IPS DF 6.9 (cell line): ENCODE measurements around the gene BBOF1.
A peak's percentile ranks its signal among the peaks of the same experiment; 100 is the strongest.
"Not testable (repeated sequence)": the region's sequence is repeated elsewhere in the genome, so short reads cannot be mapped to it uniquely, and the experiment has no call there.

Source experiments
- DNase-seq: peaks from one replicate; pipeline ENCODE4 v3.0.0-alpha.2; 2013; ENCODE audit warnings: low read depth, low spot score
- H3K27ac ChIP-seq: one replicate; pipeline ENCODE4 v1.5.1; 2013; ENCODE audit warnings: low read length, control low read depth
- H3K27me3 ChIP-seq: 2 replicates; pipeline ENCODE4 v1.6.1; 2013; ENCODE audit warnings: mild to moderate bottlenecking, low read length; ENCODE audit not compliant: control insufficient read depth, insufficient read depth
- H3K36me3 ChIP-seq: 2 replicates; pipeline ENCODE4 v1.6.1; 2013; ENCODE audit warnings: low read length; ENCODE audit not compliant: control insufficient read depth, insufficient read depth
- H3K4me1 ChIP-seq: 2 replicates; pipeline ENCODE4 v1.6.1; 2013; ENCODE audit warnings: low read length; ENCODE audit not compliant: control insufficient read depth, insufficient read depth
- H3K4me3 ChIP-seq: 2 replicates; pipeline ENCODE4 v1.5.1; 2013; ENCODE audit warnings: mild to moderate bottlenecking, low read length
- H3K9me3 ChIP-seq: 2 replicates; pipeline ENCODE4 v1.6.1; 2013; ENCODE audit warnings: low read length, inconsistent platforms; ENCODE audit not compliant: control insufficient read depth, insufficient read depth
- WGBS: extraction: QIAGEN DNeasy Blood & Tissue Kit; methylation state at CpG from one replicate; pipeline ENCODE4 v1.1.7; 2013; ENCODE audit warnings: mixed read lengths, missing lambda C conversion rate; ENCODE audit not compliant: insufficient read length, insufficient coverage; 5-methylcytosine and 5-hydroxymethylcytosine counted together

BBOF1 gene

GRCh38 chr14:73997108-73997943, 21.8 kb upstream of the BBOF1 start:
- Histone ChIP-seq H3K4me1 (no peaks in the 10 kb centered on the region), H3K27me3 (no peaks in the 10 kb centered on the region), H3K4me3 (no peak overlapping the region), H3K36me3 (no peaks in the 10 kb centered on the region), H3K9me3 (no peaks in the 10 kb centered on the region), H3K27ac (no peak overlapping the region)
- DNase-seq, result no peak
- WGBS, result no CpG with 5 or more reads among the region's 1 CpG

GRCh38 chr14:73997944-73998447, 21.2 kb upstream of the BBOF1 start:
- H3K36me3 ChIP-seq, result no peaks in the 10 kb centered on the region
- no peaks in the 10 kb centered on the region for H3K27me3 ChIP-seq
- H3K4me3 ChIP-seq, result no peak overlapping the region
- H3K27ac ChIP-seq, result no peak overlapping the region
- H3K9me3 ChIP-seq, result no peaks in the 10 kb centered on the region
- WGBS, result no CpG with 5 or more reads among the region's 7 CpGs
- H3K4me1 ChIP-seq, result no peaks in the 10 kb centered on the region
- no peak for DNase-seq

- Histone ChIP-seq H3K4me1 (no peaks in the 10 kb centered on the region), H3K4me3 (no peak overlapping the region), H3K36me3 (no peaks in the 10 kb centered on the region), H3K27me3 (no peaks in the 10 kb centered on the region), H3K9me3 (no peaks in the 10 kb centered on the region), H3K27ac (no peak overlapping the region)
- no peak for DNase-seq
- WGBS, result no CpG with 5 or more reads among the region's 2 CpGs
Measured at GRCh38 chr14:73998726-73999125, 20.4 kb upstream of the BBOF1 start.

GRCh38 chr14:74005664-74006063, 13.5 kb upstream of the BBOF1 start:
- DNase-seq, H3K27me3 ChIP-seq, H3K9me3 ChIP-seq, H3K36me3 ChIP-seq, H3K27ac ChIP-seq, H3K4me3 ChIP-seq, H3K4me1 ChIP-seq: not testable (repeated sequence)
- WGBS, result no CpG with 5 or more reads among the region's 3 CpGs

GRCh38 chr14:74008843-74009499, 10.2 kb upstream of the BBOF1 start:
- DNase-seq, result no peak
- H3K9me3 ChIP-seq, result no peaks in the 10 kb centered on the region
- H3K36me3 ChIP-seq, result no peaks in the 10 kb centered on the region
- no peaks in the 10 kb centered on the region for H3K27me3 ChIP-seq
- WGBS, result no CpG with 5 or more reads among the region's 2 CpGs
- H3K4me3 ChIP-seq, result no peak overlapping the region
- no peaks in the 10 kb centered on the region for H3K4me1 ChIP-seq
- no peak overlapping the region for H3K27ac ChIP-seq

- Histone ChIP-seq H3K27me3 (no peaks in the 10 kb centered on the region), H3K27ac (no peak overlapping the region), H3K4me1 (no peaks in the 10 kb centered on the region), H3K4me3 (no peak overlapping the region), H3K36me3 (no peaks in the 10 kb centered on the region), H3K9me3 (no peaks in the 10 kb centered on the region)
- no CpG with 5 or more reads among the region's 1 CpG for WGBS
- no peak for DNase-seq
Measured at GRCh38 chr14:74014299-74014698, 4.8 kb upstream of the BBOF1 start.

GRCh38 chr14:74015176-74015575, 4.0 kb upstream of the BBOF1 start:
- no peaks in the 10 kb centered on the region for H3K27me3 ChIP-seq
- DNase-seq, result no peak
- H3K4me3 ChIP-seq, result no peak overlapping the region
- H3K36me3 ChIP-seq, result no peaks in the 10 kb centered on the region
- no peak overlapping the region for H3K27ac ChIP-seq
- H3K4me1 ChIP-seq, result no peaks in the 10 kb centered on the region
- H3K9me3 ChIP-seq, result no peaks in the 10 kb centered on the region
- no CpG with 5 or more reads among the region's 3 CpGs for WGBS

- Histone ChIP-seq H3K36me3 (no peaks in the 10 kb centered on the region), H3K9me3 (no peaks in the 10 kb centered on the region), H3K4me3 (no peak overlapping the region), H3K4me1 (no peaks in the 10 kb centered on the region), H3K27me3 (no peaks in the 10 kb centered on the region), H3K27ac (no peak overlapping the region)
- DNase-seq, result no peak
Measured at GRCh38 chr14:74015963-74016362, 3.2 kb upstream of the BBOF1 start.

- WGBS, result no CpG with 5 or more reads among the region's 8 CpGs
- Histone ChIP-seq H3K9me3 (no peaks in the 10 kb centered on the region), H3K27me3 (no peaks in the 10 kb centered on the region), H3K36me3 (no peaks in the 10 kb centered on the region), H3K4me3 (peak overlapping the region; percentile 69; the same call in 1 of the 2 replicates), H3K27ac (no peak overlapping the region), H3K4me1 (no peaks in the 10 kb centered on the region)
- no peak for DNase-seq
Measured at GRCh38 chr14:74018174-74018585, 969 bp upstream of the BBOF1 start.

GRCh38 chr14:74019408-74020137, 424 bp downstream of the BBOF1 start:
- Histone ChIP-seq H3K27me3 (no peaks in the 10 kb centered on the region), H3K36me3 (no peaks in the 10 kb centered on the region), H3K27ac (no peak overlapping the region), H3K9me3 (no peaks in the 10 kb centered on the region), H3K4me3 (peak overlapping the region; percentile 69; the same call in 1 of the 2 replicates), H3K4me1 (no peaks in the 10 kb centered on the region)
- no peak for DNase-seq
- no CpG with 5 or more reads among the region's 21 CpGs for WGBS
